ENCODE data around the gene ELN. TPM values are rescaled to one million over a fixed set of nuclear protein-coding genes. Genes with fewer than 3 reads are reported as not detected.
A peak's percentile ranks its signal among the peaks of the same experiment; 100 is the strongest.

Gene ELN
- total RNA-seq, 1 donor from 2014 or later: 395 TPM

GRCh38 chr7:74071121-74071520, 43.1 kb downstream of the ELN start:
- DNase-seq (ENCODE audit: low spot score in 2 of 2): no peak
- Histone ChIP-seq H3K9me3 (no peaks in the 10 kb centered on the region), H3K36me3 (peaks cover 17 to 26% of the 10 kb centered on the region in 2 donors), H3K4me1 (no peaks in the 10 kb centered on the region), H3K27ac (peak overlapping the region in 1 of 2 donors; percentile 76), H3K4me3 (no peak overlapping the region), H3K27me3 (no peaks in the 10 kb centered on the region)
- intact Hi-C loops (cut with DNase I): no loop called here
- TF ChIP-seq CTCF (IDR thresholded peaks at IDR 0.05): no peak

DNA sequence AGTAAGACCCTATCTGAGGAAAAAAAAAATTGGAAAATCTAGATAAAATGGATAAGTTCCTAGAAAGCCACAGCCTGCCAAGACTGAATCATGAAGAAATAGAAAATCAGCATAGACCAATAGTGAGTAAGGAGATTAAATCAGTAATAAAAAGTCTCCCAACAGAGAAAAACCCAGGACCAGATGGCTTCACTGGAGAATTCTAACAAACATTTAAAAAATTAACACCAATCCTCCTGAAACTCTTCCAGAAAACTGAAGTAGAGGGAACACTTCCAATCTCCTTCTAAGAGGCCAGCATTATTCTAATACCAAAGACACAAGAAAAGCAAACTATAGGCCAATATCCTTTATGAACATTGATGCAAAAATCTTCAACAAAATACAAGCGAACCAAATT, 46.8 kb downstream of the ELN start:
- no peak for DNase-seq (ENCODE audit: low spot score in 2 of 2)
- Histone ChIP-seq H3K9me3 (no peaks in the 10 kb centered on the region), H3K4me3 (no peak overlapping the region), H3K36me3 (no peaks in the 10 kb centered on the region), H3K4me1 (no peaks in the 10 kb centered on the region), H3K27me3 (no peaks in the 10 kb centered on the region), H3K27ac (no peak overlapping the region)
- TF ChIP-seq CTCF (IDR thresholded peaks at IDR 0.05): no peak
- intact Hi-C loops (cut with DNase I): no loop called here

- H3K9me3 ChIP-seq: no peaks in the 10 kb centered on the region
- no peak for DNase-seq (ENCODE audit: low spot score in 2 of 2)
- H3K27me3 ChIP-seq: no peaks in the 10 kb centered on the region
- H3K4me3 ChIP-seq: no peak overlapping the region
- intact Hi-C loops (cut with DNase I): no loop called here
- H3K4me1 ChIP-seq: peaks cover 0 to 4% of the 10 kb centered on the region in 2 donors
- H3K36me3 ChIP-seq: no peaks in the 10 kb centered on the region
- H3K27ac ChIP-seq: peak overlapping the region in 1 of 2 donors; percentile 39
- no peak for TF ChIP-seq CTCF (IDR thresholded peaks at IDR 0.05)
These were observed 50.5 kb downstream of the ELN start for GRCh38 chr7:74078461-74078860.

GRCh38 chr7:74082770-74083116, 54.8 kb downstream of the ELN start:
- H3K27ac ChIP-seq: peak overlapping the region in 1 of 2 donors; percentile 44

DNA sequence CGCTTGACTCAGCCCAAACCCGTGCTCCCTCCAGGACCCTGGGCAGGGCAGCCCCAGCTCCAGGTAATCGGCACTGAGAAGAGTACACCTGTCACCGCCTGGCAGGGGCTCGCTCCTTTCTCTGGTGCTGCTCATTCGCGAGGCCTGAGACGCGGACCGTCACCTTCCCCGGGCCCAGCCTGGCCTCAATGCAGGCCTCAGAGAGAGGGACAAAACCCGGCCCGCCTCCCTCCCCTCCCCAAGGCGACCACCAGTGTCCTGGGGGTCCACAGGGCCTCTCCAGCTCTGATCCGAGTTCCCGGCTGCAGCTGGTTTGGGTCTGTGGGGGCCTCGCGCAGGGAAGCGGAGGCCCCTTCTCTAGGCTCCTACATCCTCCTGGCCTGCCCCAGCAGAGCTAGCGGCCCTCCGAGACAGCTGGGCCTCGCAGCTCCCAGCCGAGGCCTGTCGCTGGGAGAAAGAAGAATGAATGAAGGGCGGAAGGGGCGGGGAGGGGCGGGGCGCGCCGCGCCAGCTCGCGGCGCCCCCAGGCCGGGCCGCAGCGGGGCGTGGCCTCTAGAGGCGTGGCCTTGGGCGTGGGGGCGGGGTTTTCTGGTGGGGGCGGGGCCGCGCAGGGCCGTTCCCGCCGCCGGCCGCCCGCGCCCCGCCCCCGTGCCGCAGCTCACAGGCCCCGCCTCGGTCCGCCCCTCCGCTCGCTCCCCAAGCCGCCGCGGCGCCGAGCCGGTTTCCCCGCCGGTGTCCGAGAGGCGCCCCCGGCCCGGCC, 55.3 kb downstream of the ELN start, which contains the start of gene LIMK1:
TSS of gene LIMK1 (plus strand) at position 688 of the 760 bp plus-strand sequence. CDS start 187 bp downstream, outside the sequence.
- Histone ChIP-seq H3K36me3 (no peaks in the 10 kb centered on the region), H3K27ac (peak within 1 kb of the TSS in 1 of 2 donors; percentile 62), H3K4me1 (peaks cover 6 to 15% of the 10 kb centered on the region in 2 donors), H3K9me3 (no peaks in the 10 kb centered on the region), H3K27me3 (no peaks in the 10 kb centered on the region), H3K4me3 (peak within 1 kb of the TSS; percentile 81 to 94)
- DNase-seq (ENCODE audit: low spot score in 2 of 2): peak in 1 of 2 donors; percentile 89
- intact Hi-C loops (cut with DNase I): no loop called here
- TF ChIP-seq CTCF (IDR thresholded peaks at IDR 0.05): no peak

More at GRCh38 chr7:74082770-74083116, 54.8 kb downstream of the ELN start:
- Histone ChIP-seq H3K4me3 (peak overlapping the region in 1 of 2 donors; percentile 67), H3K9me3 (no peaks in the 10 kb centered on the region), H3K27me3 (no peaks in the 10 kb centered on the region), H3K36me3 (no peaks in the 10 kb centered on the region), H3K4me1 (peaks cover 6 to 15% of the 10 kb centered on the region in 2 donors)
- DNase-seq (ENCODE audit: low spot score in 2 of 2): no peak
- TF ChIP-seq CTCF (IDR thresholded peaks at IDR 0.05): no peak
- intact Hi-C loops (cut with DNase I): no loop called here
